Renal pelvis (tissue), 3 donors: ENCODE data around the gene HTR5A. TPM values are rescaled to one million over a fixed set of nuclear protein-coding genes. Genes with fewer than 3 reads are reported as not detected.

Source experiments
- polyA plus RNA-seq, 3 donors: library from polyadenylated mRNA; unstranded; fragments of 120-200 nt; gene quantifications; one replicate each; pipeline ENCODE4 v1.2.1, GENCODE V29; 2013; ENCODE audit not compliant: insufficient read length in 3 of 3

Gene HTR5A
- polyA plus RNA-seq, 3 donors, result not detected

Other genes with a start within 250 kb of the HTR5A start
- gene PAXIP1, start 67.2 kb upstream of the HTR5A start, polyA plus RNA-seq, result 10 to 100 TPM; 20.1 to 24.3 (median 23.4) TPM
- gene INSIG1, start 227.6 kb downstream of the HTR5A start, polyA plus RNA-seq, result 10 to 100 TPM; 27.9 to 32.7 (median 30.8) TPM